Endothelial cell of umbilical vein (primary cell): ENCODE results near the gene EMD. TPM values are rescaled to one million over a fixed set of nuclear protein-coding genes. Genes with fewer than 3 reads are reported as not detected.

Experiments used
- BruUV-seq: library from RNA; stranded (reverse); fragments of 400-500 nt; replicated peaks from 2 replicates; lab custom pipeline; 2021; lab: Mats Ljungman, UMichigan
- CTCF ChIA-PET: fragments of 300-600, 350-600 bp; sonication (Branson Sonifier 250); formaldehyde crosslinking; loops from one replicate; lab custom pipeline; 2021; ENCODE audit warnings: antibody characterized with exemption, inconsistent platforms; lab: Charles Lee
- POLR2A ChIA-PET: fragments of 300-600, 350-600 bp; sonication (Branson Sonifier 250); formaldehyde crosslinking; loops from one replicate; lab custom pipeline; 2021; ENCODE audit warnings: antibody characterized with exemption, inconsistent platforms; lab: Charles Lee
- DNase-seq: peaks from one replicate; pipeline ENCODE4 v3.0.0-alpha.2; 2011; ENCODE audit warnings: low read depth, low spot score
- FAIRE-seq: peaks from 2 replicates; lab custom pipeline; 2011; peaks lifted over from hg19 to GRCh38; lab: Jason Lieb, UNC
- H2AFZ ChIP-seq: 2 replicates; pipeline ENCODE4 v1.6.0; 2012; ENCODE audit warnings: low read depth, low read length, control low read depth, inconsistent platforms
- H3K27ac ChIP-seq: 2 replicates; pipeline ENCODE4 v1.5.1; 2011; ENCODE audit warnings: low read depth, mild to moderate bottlenecking, control low read depth, low read length, moderate library complexity; ENCODE audit not compliant: insufficient read depth
- H3K27me3 ChIP-seq, 2 experiments: 2 replicates each; pipeline versions ENCODE4 v1.6.0 to v1.6.1; 2011; ENCODE audit warnings: low read length in 2 of 2, mixed read lengths in 1 of 2; ENCODE audit not compliant: control insufficient read depth in 2 of 2, insufficient read depth in 2 of 2
- H3K36me3 ChIP-seq, 2 experiments: 2 replicates in 1 of 2; 3 replicates in 1 of 2; pipeline ENCODE4 v1.5.1; 2011; ENCODE audit warnings: low read length in 2 of 2, mild to moderate bottlenecking in 1 of 2, moderate library complexity in 1 of 2; ENCODE audit not compliant: control insufficient read depth in 2 of 2, insufficient read depth in 2 of 2; ENCODE audit errors: extremely low read depth in 1 of 2
- H3K4me1 ChIP-seq: 3 replicates; pipeline ENCODE4 v1.5.1; 2011; ENCODE audit warnings: mild to moderate bottlenecking, low read length; ENCODE audit not compliant: control insufficient read depth, insufficient read depth; ENCODE audit errors: extremely low read depth
- H3K4me2 ChIP-seq: 2 replicates; pipeline ENCODE4 v1.6.1; 2011; ENCODE audit warnings: low read length, control low read depth, mixed read lengths; ENCODE audit not compliant: insufficient read depth
- H3K4me3 ChIP-seq, 3 experiments: fragments of 200-600 bp in 1 of 3; sonication (generic), shearing (Covaris generic) in 1 of 3; replicated peaks in 1 of 3; 2 replicates each; pipeline ENCODE4 v1.5.1; 2011 to 2016; ENCODE audit warnings: control low read depth in 3 of 3, low read length in 3 of 3, mild to moderate bottlenecking in 2 of 3, inconsistent platforms in 1 of 3, low read depth in 1 of 3, moderate library complexity in 1 of 3; ENCODE audit not compliant: insufficient read depth in 1 of 3
- H3K79me2 ChIP-seq: 2 replicates; pipeline ENCODE4 v1.6.0; 2012; ENCODE audit warnings: low read length, inconsistent platforms; ENCODE audit not compliant: control insufficient read depth, insufficient read depth
- H3K9ac ChIP-seq: replicated peaks from 2 replicates; pipeline ENCODE3; 2011; ENCODE audit warnings: low read length, control low read depth; ENCODE audit not compliant: insufficient read depth; ENCODE audit errors: extremely low read depth
- H3K9me1 ChIP-seq: replicated peaks from 3 replicates; pipeline ENCODE4 v1.6.0; 2011; ENCODE audit warnings: mild to moderate bottlenecking, low read length; ENCODE audit not compliant: control insufficient read depth, insufficient read depth; ENCODE audit errors: extremely low read depth
- H3K9me3 ChIP-seq: replicated peaks from 2 replicates; pipeline ENCODE4 v1.5.1; 2012; ENCODE audit warnings: low read length, inconsistent platforms; ENCODE audit not compliant: control insufficient read depth, insufficient read depth
- H4K20me1 ChIP-seq: replicated peaks from 2 replicates; pipeline ENCODE3; 2011; ENCODE audit warnings: mild to moderate bottlenecking, low read length; ENCODE audit not compliant: control insufficient read depth, insufficient read depth; ENCODE audit errors: extremely low read depth
- CTCF ChIP-seq, 2 donors: IDR thresholded peaks; 1 replicate in 1 of 2; 2 replicates in 1 of 2; pipeline ENCODE4 v1.5.1; 2011; ENCODE audit warnings: low read length in 2 of 2, mild to moderate bottlenecking in 2 of 2, moderate library complexity in 2 of 2, control low read depth in 1 of 2, inconsistent platforms in 1 of 2, low read depth in 1 of 2; ENCODE audit not compliant: insufficient read depth in 1 of 2; ENCODE audit errors: extremely low read depth in 1 of 2
- EZH2 ChIP-seq: IDR thresholded peaks from 2 replicates; pipeline ENCODE4 v1.6.1; 2012; ENCODE audit warnings: borderline replicate concordance, low read depth, mild to moderate bottlenecking, moderate library complexity, low read length, inconsistent platforms; ENCODE audit not compliant: severe bottlenecking
- FOS ChIP-seq: IDR thresholded peaks from 2 replicates; pipeline ENCODE4 v1.6.1; 2011; ENCODE audit warnings: mild to moderate bottlenecking, low read length, moderate library complexity, borderline replicate concordance; ENCODE audit not compliant: insufficient read depth
- GATA2 ChIP-seq: IDR thresholded peaks from 2 replicates; pipeline ENCODE4 v1.7.0; 2011; ENCODE audit warnings: low read depth, mild to moderate bottlenecking, moderate library complexity, mixed read lengths, low read length; ENCODE audit not compliant: insufficient read length, insufficient read depth
- JUN ChIP-seq: IDR thresholded peaks from 2 replicates; pipeline ENCODE4 v1.6.1; 2011; ENCODE audit warnings: borderline replicate concordance, low read depth; ENCODE audit not compliant: insufficient read length, insufficient read depth
- MAX ChIP-seq: IDR thresholded peaks from 2 replicates; pipeline ENCODE4 v1.6.1; 2011; ENCODE audit not compliant: insufficient read depth, insufficient read length
- MYC ChIP-seq: IDR thresholded peaks from one replicate; pipeline ENCODE4 v1.6.1; 2011; ENCODE audit warnings: mild to moderate bottlenecking, low read depth, low read length
- POLR2A ChIP-seq: IDR thresholded peaks from 2 replicates; pipeline ENCODE4 v1.6.1; 2012; ENCODE audit warnings: low read depth, mild to moderate bottlenecking, control low read depth, low read length
- POLR2AphosphoS5 ChIP-seq: IDR thresholded peaks from 2 replicates; pipeline ENCODE4 v1.6.1; 2012; ENCODE audit warnings: low read depth, mild to moderate bottlenecking, control low read depth, low read length, moderate library complexity; ENCODE audit not compliant: insufficient read depth
- dilution Hi-C: fragments of 300-500 bp; cut with MboI; formaldehyde crosslinking; loops from one replicate; pipeline ENCODE4 v1.15.0; 2019; ENCODE audit warnings: low sequenced_read_pairs; ENCODE audit not compliant: extremely low pct_ligation_motif_present
- intact Hi-C: fragments of 100-400 bp; cut with micrococcal nuclease; formaldehyde crosslinking; loops from one replicate; pipeline ENCODE4 v1.10.0; 2022
- polyA plus RNA-seq, 4 experiments: library from polyadenylated mRNA; depleted of rRNA in 3 of 4; stranded (reverse) in 3 of 4; unstranded in 1 of 4; fragments of >200 nt; gene quantifications; 2 replicates each; pipeline versions ENCODE4 v1.2.1 to v1.2.3, GENCODE V29; 2011 to 2012; ENCODE audit warnings: missing spikeins in 1 of 4
- total RNA-seq: library from RNA; stranded (reverse); gene quantifications from 2 replicates; pipeline ENCODE4 v1.2.3, GENCODE V29; 2021

EMD gene
- total and polyA plus RNA-seq, 2 donors (not counting 3 experiments of a cell fraction or from before 2014, with no cell fraction given), result 50.6 to 76.8 TPM

GRCh38 chrX:154332561-154332960, 46.5 kb upstream of the EMD start:
- no peak overlapping the region for H3K27ac ChIP-seq
- no peak overlapping the region for H3K4me3 ChIP-seq
- H3K4me1 ChIP-seq, result peaks cover 17% of the 10 kb centered on the region
- no peak for TF ChIP-seq CTCF (IDR thresholded peaks at IDR 0.05; ENCODE audit: extremely low read depth in 1 of 2, insufficient read depth in 1 of 2, low read depth in 1 of 2, low read length in 2 of 2)
- TF ChIP-seq JUN, result no peak
- TF ChIP-seq EZH2, result no peak
- TF ChIP-seq POLR2A, result no peak
- no peak for TF ChIP-seq MYC
- no peak for TF ChIP-seq FOS
- no peak for TF ChIP-seq MAX
- TF ChIP-seq POLR2AphosphoS5, result no peak
- TF ChIP-seq GATA2, result no peak
- POLR2A ChIA-PET, result no interaction called here
- FAIRE-seq (no peak), DNase-seq (no peak)
- no peaks in the 10 kb centered on the region for H3K9me3 ChIP-seq
- H3K36me3 ChIP-seq, result no peaks in the 10 kb centered on the region
- dilution Hi-C loops (no loop called here), intact Hi-C loops (no loop called here)
- no peaks in the 10 kb centered on the region for H3K79me2 ChIP-seq
- no peak overlapping the region for H3K9ac ChIP-seq
- H4K20me1 ChIP-seq, result no peaks in the 10 kb centered on the region
- no peak overlapping the region for H3K4me2 ChIP-seq
- no peak overlapping the region for H2AFZ ChIP-seq
- no peaks in the 10 kb centered on the region for H3K27me3 ChIP-seq
- CTCF ChIA-PET, result no interaction called here
- H3K9me1 ChIP-seq, result no peaks in the 10 kb centered on the region
- no TSS peak for BruUV-seq
